Measurements from ENCODE around the gene GABRQ.
A peak's percentile ranks its signal among the peaks of the same experiment; 100 is the strongest.

The GABRQ gene

DNA sequence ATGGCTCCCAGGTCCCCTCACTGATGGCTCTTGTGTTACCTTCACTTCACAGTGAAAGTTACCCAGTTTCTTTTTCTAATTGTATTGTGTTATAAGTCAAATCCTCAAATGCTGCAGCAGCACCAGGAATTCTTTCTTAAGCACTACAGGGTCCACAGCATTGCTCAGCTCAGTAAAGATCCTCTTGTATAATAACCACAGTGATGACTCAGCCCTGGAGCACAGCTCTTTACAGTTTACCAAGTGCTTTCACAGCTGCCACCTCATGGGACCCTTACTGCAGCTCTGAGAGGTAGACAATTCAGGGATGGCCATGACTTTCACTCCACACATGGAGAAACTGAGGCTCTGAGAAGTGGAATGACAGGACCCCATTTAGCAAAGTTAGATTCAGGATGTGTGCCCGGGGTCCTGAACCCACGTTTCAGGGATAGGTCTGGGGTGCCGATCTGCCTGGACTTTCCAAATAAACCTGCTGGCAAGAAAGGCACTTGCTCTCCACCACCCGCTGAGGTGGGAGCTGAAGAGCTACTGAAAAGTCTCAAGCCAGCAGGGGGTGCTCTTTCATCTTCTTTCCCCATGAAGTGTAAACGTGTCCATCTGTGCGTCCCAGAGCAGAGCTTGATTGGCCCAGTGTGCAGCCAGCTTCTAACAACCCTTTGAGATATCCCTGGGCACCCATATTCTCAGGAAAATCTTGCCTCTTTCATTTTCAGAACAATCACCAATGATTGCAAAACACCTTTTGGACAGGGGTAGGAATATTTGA is 35.7 kb upstream of the GABRQ start:
- Histone ChIP-seq H3K9ac (ENCODE audit: low read length) (no peak overlapping the region), H3K14ac (ENCODE audit: low read length in 2 of 2) (no peak overlapping the region), H2BK15ac (ENCODE audit: low read depth, poor library complexity, severe bottlenecking) (no peak overlapping the region), H2BK120ac (ENCODE audit: low read depth, low read length) (no peak overlapping the region), H3K4me2 (ENCODE audit: low read length, poor library complexity, severe bottlenecking) (no peak overlapping the region), H3K18ac (ENCODE audit: low read depth in 1 of 2, low read length in 2 of 2) (no peak overlapping the region), H2AFZ (ENCODE audit: low read depth, low read length) (no peak overlapping the region), H4K8ac (ENCODE audit: low read length) (no peak overlapping the region), H3K23ac (ENCODE audit: low read length in 2 of 2) (no peak overlapping the region), H3K36me3 (ENCODE audit: control insufficient read depth in 1 of 2, insufficient read depth in 2 of 2, low read depth in 1 of 2, low read length in 2 of 2) (no peaks in the 10 kb centered on the region), H3K4me1 (ENCODE audit: control insufficient read depth, insufficient read depth, low read depth, low read length) (no peaks in the 10 kb centered on the region), H3K9me3 (ENCODE audit: control insufficient read depth, low read length) (no peaks in the 10 kb centered on the region), H3K27ac (ENCODE audit: low read length, poor library complexity, severe bottlenecking) (no peak overlapping the region), H2BK12ac (ENCODE audit: low read length in 2 of 2) (no peak overlapping the region), H3K79me1 (replicated peaks; ENCODE audit: low read length, poor library complexity, severe bottlenecking) (no peaks in the 10 kb centered on the region), H3K4me3 (ENCODE audit: insufficient read depth in 1 of 2, low read depth in 1 of 2, low read length in 2 of 2) (no peak overlapping the region), H2AK5ac (ENCODE audit: low read length, severe bottlenecking) (no peak overlapping the region), H2BK5ac (ENCODE audit: low read depth, low read length, poor library complexity, severe bottlenecking) (no peak overlapping the region), H4K91ac (ENCODE audit: low read length) (no peak overlapping the region), H3K4ac (ENCODE audit: low read depth in 1 of 2, low read length in 2 of 2) (no peak overlapping the region), H3K27me3 (ENCODE audit: control insufficient read depth in 1 of 2, insufficient read depth in 1 of 2, low read length in 2 of 2) (peaks cover 0 to 24% of the 10 kb centered on the region in 2 experiments)
- WGBS, result 26% methylated on average over 6 of the region's 6 CpGs
- DNase-seq, result no peak

DNA sequence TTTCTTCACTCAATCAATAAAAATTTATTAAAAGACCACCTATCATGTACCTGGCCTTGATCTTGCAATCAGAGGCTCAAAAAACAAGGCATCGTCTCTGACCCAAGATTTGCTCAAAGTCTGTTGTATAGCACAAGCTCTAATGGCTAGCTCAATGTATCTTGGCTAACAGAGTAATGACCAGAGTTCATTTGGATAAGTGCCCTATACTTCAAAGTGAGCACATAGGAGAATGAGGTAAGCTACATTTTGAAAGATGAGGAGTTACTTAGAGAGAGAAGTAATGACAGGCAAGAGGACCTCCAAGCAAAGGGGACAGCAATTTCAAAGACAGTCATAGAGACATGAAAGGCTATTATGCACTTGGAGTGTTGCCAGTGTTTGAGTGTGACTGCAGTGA is 22.9 kb upstream of the GABRQ start:
- Histone ChIP-seq H2AFZ (ENCODE audit: low read depth, low read length) (no peak overlapping the region), H2BK5ac (ENCODE audit: low read depth, low read length, poor library complexity, severe bottlenecking) (no peak overlapping the region), H3K14ac (ENCODE audit: low read length in 2 of 2) (no peak overlapping the region), H3K4me2 (ENCODE audit: low read length, poor library complexity, severe bottlenecking) (no peak overlapping the region), H2BK12ac (ENCODE audit: low read length in 2 of 2) (no peak overlapping the region), H2BK15ac (ENCODE audit: low read depth, poor library complexity, severe bottlenecking) (no peak overlapping the region), H4K8ac (ENCODE audit: low read length) (no peak overlapping the region), H3K23ac (ENCODE audit: low read length in 2 of 2) (no peak overlapping the region), H3K27me3 (ENCODE audit: control insufficient read depth in 1 of 2, insufficient read depth in 1 of 2, low read length in 2 of 2) (peaks cover 0 to 18% of the 10 kb centered on the region in 2 experiments), H4K91ac (ENCODE audit: low read length) (no peak overlapping the region), H3K36me3 (ENCODE audit: control insufficient read depth in 1 of 2, insufficient read depth in 2 of 2, low read depth in 1 of 2, low read length in 2 of 2) (no peaks in the 10 kb centered on the region), H2AK5ac (ENCODE audit: low read length, severe bottlenecking) (no peak overlapping the region), H3K4ac (ENCODE audit: low read depth in 1 of 2, low read length in 2 of 2) (no peak overlapping the region), H3K79me1 (replicated peaks; ENCODE audit: low read length, poor library complexity, severe bottlenecking) (no peaks in the 10 kb centered on the region), H3K4me1 (ENCODE audit: control insufficient read depth, insufficient read depth, low read depth, low read length) (no peaks in the 10 kb centered on the region), H3K9ac (ENCODE audit: low read length) (no peak overlapping the region), H3K4me3 (ENCODE audit: insufficient read depth in 1 of 2, low read depth in 1 of 2, low read length in 2 of 2) (no peak overlapping the region), H2BK120ac (ENCODE audit: low read depth, low read length) (no peak overlapping the region), H3K9me3 (ENCODE audit: control insufficient read depth, low read length) (no peaks in the 10 kb centered on the region), H3K18ac (ENCODE audit: low read depth in 1 of 2, low read length in 2 of 2) (no peak overlapping the region), H3K27ac (ENCODE audit: low read length, poor library complexity, severe bottlenecking) (no peak overlapping the region)
- 90% methylated on average over 1 of the region's 1 CpG for WGBS
- DNase-seq, result no peak

DNA sequence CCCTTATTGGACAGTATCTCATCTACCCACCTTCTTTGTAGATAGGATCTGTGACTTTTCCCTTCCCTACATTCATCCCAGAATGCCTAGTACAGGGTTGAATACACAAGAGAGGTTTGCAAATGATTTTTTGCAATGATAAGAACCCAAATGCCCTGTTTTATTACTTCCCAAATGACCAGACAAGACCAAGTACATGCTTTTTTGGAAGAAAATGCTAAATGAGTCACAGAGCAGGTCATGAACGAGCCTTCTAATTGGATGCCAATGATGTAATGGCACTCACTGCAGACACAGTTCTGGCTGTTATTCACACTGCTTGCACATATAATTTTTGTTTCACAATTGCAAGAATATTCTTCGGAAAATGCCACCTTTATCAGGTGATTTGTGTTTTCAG is 17.8 kb upstream of the GABRQ start:
- H4K8ac ChIP-seq (ENCODE audit: low read length), result no peak overlapping the region
- no peak overlapping the region for H2BK12ac ChIP-seq (ENCODE audit: low read length in 2 of 2)
- no peak overlapping the region for H4K91ac ChIP-seq (ENCODE audit: low read length)
- H2AFZ ChIP-seq (ENCODE audit: low read depth, low read length), result no peak overlapping the region
- H3K23ac ChIP-seq (ENCODE audit: low read length in 2 of 2), result no peak overlapping the region
- H2BK5ac ChIP-seq (ENCODE audit: low read depth, low read length, poor library complexity, severe bottlenecking), result no peak overlapping the region
- no peak for DNase-seq
- H3K27ac ChIP-seq (ENCODE audit: low read length, poor library complexity, severe bottlenecking), result no peak overlapping the region
- 63% methylated on average over 2 of the region's 2 CpGs for WGBS
- no peaks in the 10 kb centered on the region for H3K9me3 ChIP-seq (ENCODE audit: control insufficient read depth, low read length)
- H3K14ac ChIP-seq (ENCODE audit: low read length in 2 of 2), result no peak overlapping the region
- no peak overlapping the region for H3K9ac ChIP-seq (ENCODE audit: low read length)
- H3K18ac ChIP-seq (ENCODE audit: low read depth in 1 of 2, low read length in 2 of 2), result no peak overlapping the region
- no peak overlapping the region for H3K4me3 ChIP-seq (ENCODE audit: insufficient read depth in 1 of 2, low read depth in 1 of 2, low read length in 2 of 2)
- no peaks in the 10 kb centered on the region for H3K79me1 ChIP-seq (replicated peaks; ENCODE audit: low read length, poor library complexity, severe bottlenecking)
- H3K4me1 ChIP-seq (ENCODE audit: control insufficient read depth, insufficient read depth, low read depth, low read length), result no peaks in the 10 kb centered on the region
- H3K4me2 ChIP-seq (ENCODE audit: low read length, poor library complexity, severe bottlenecking), result no peak overlapping the region
- no peaks in the 10 kb centered on the region for H3K36me3 ChIP-seq (ENCODE audit: control insufficient read depth in 1 of 2, insufficient read depth in 2 of 2, low read depth in 1 of 2, low read length in 2 of 2)
- H2BK120ac ChIP-seq (ENCODE audit: low read depth, low read length), result no peak overlapping the region
- no peak overlapping the region for H3K4ac ChIP-seq (ENCODE audit: low read depth in 1 of 2, low read length in 2 of 2)
- no peak overlapping the region for H2BK15ac ChIP-seq (ENCODE audit: low read depth, poor library complexity, severe bottlenecking)
- H3K27me3 ChIP-seq (ENCODE audit: control insufficient read depth in 1 of 2, insufficient read depth in 1 of 2, low read length in 2 of 2), result peaks cover 0 to 35% of the 10 kb centered on the region in 2 experiments
- no peak overlapping the region for H2AK5ac ChIP-seq (ENCODE audit: low read length, severe bottlenecking)

DNA sequence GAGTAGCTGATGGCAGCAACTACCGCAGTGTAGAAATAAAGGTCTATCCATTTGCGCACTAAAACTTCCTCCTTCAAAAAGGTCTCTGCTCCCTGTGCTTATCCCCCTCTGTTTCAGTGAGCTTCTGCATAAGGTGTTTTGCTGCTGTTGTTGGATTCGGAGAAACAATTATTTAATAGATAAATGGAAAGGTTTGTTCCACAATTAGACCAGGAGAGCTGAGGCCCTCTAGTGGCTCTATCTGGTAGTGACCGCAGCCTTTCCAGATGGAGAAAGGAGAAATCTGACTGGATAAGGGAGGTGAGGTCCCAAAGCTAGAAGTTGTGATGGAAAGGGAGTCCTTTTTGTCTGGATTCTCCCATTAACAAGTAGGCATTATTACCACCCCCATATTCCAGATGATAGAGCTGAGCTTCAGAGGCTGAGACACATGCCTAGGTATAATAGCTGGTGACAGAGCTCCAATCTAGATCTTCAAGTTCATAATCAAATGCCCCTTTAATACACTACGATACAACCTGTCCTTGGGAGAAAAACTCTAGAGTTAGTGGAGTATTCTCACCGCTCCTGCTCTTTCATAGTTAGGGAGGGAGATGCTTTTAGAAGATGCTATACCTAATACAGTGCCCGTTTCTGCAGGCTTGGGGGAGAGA is 5.1 kb upstream of the GABRQ start:
- Histone ChIP-seq H3K18ac (ENCODE audit: low read depth in 1 of 2, low read length in 2 of 2) (no peak overlapping the region), H2AK5ac (ENCODE audit: low read length, severe bottlenecking) (no peak overlapping the region), H3K4me3 (ENCODE audit: insufficient read depth in 1 of 2, low read depth in 1 of 2, low read length in 2 of 2) (no peak overlapping the region), H2AFZ (ENCODE audit: low read depth, low read length) (no peak overlapping the region), H3K23ac (ENCODE audit: low read length in 2 of 2) (no peak overlapping the region), H3K27ac (ENCODE audit: low read length, poor library complexity, severe bottlenecking) (no peak overlapping the region), H3K27me3 (ENCODE audit: control insufficient read depth in 1 of 2, insufficient read depth in 1 of 2, low read length in 2 of 2) (peaks cover 10 to 66% of the 10 kb centered on the region in 2 experiments), H3K4me1 (ENCODE audit: control insufficient read depth, insufficient read depth, low read depth, low read length) (no peaks in the 10 kb centered on the region), H4K8ac (ENCODE audit: low read length) (no peak overlapping the region), H3K79me1 (replicated peaks; ENCODE audit: low read length, poor library complexity, severe bottlenecking) (no peaks in the 10 kb centered on the region), H3K9me3 (ENCODE audit: control insufficient read depth, low read length) (no peaks in the 10 kb centered on the region), H3K14ac (ENCODE audit: low read length in 2 of 2) (no peak overlapping the region), H3K4ac (ENCODE audit: low read depth in 1 of 2, low read length in 2 of 2) (no peak overlapping the region), H3K4me2 (ENCODE audit: low read length, poor library complexity, severe bottlenecking) (no peak overlapping the region), H2BK120ac (ENCODE audit: low read depth, low read length) (no peak overlapping the region), H4K91ac (ENCODE audit: low read length) (no peak overlapping the region), H3K9ac (ENCODE audit: low read length) (no peak overlapping the region), H3K36me3 (ENCODE audit: control insufficient read depth in 1 of 2, insufficient read depth in 2 of 2, low read depth in 1 of 2, low read length in 2 of 2) (no peaks in the 10 kb centered on the region), H2BK12ac (ENCODE audit: low read length in 2 of 2) (no peak overlapping the region), H2BK15ac (ENCODE audit: low read depth, poor library complexity, severe bottlenecking) (no peak overlapping the region), H2BK5ac (ENCODE audit: low read depth, low read length, poor library complexity, severe bottlenecking) (no peak overlapping the region)
- 18% methylated on average over 4 of the region's 7 CpGs for WGBS
- DNase-seq, result peak; percentile 5
